Pancreas (tissue), 10 donors: ENCODE results near the gene FBXL12. TPM values are rescaled to one million over a fixed set of nuclear protein-coding genes. Genes with fewer than 3 reads are reported as not detected.
"Not testable (repeated sequence)": the region's sequence is repeated elsewhere in the genome, so short reads cannot be mapped to it uniquely, and the experiment has no call there.

ENCODE experiments used
- ATAC-seq, 4 donors: fragments of 200-7000 bp; cut with Tn5 transposase; one replicate each; pipeline versions ENCODE4 v1.8.0 to v1.9.1; 2020; ENCODE audit warnings: mild to moderate bottlenecking in 4 of 4, moderate library complexity in 4 of 4
- DNase-seq, 6 donors: peaks; one replicate each; pipeline ENCODE4 v3.0.0-alpha.2; 2020
- FAIRE-seq: peaks from 2 replicates; lab custom pipeline; 2012; peaks lifted over from hg19 to GRCh38; lab: Jason Lieb, UNC
- H3K27ac ChIP-seq, 4 donors: fragments of 200-600 bp; sonication (generic); 1 replicate in 3 of 4; 2 replicates in 1 of 4; pipeline versions ENCODE4 v1.5.0 to v1.8.0; 2020
- H3K27me3 ChIP-seq, 4 donors: fragments of 200-600 bp; one replicate each; pipeline ENCODE4 v1.8.0; 2021
- H3K36me3 ChIP-seq, 3 donors: fragments of 200-600 bp; sonication (generic) in 1 of 3; one replicate each; pipeline versions ENCODE4 v1.5.0 to v1.8.0; 2020 to 2021
- H3K4me1 ChIP-seq, 3 donors: fragments of 200-600 bp; one replicate each; pipeline ENCODE4 v1.8.0; 2021
- H3K4me3 ChIP-seq, 4 donors: fragments of 200-600 bp; sonication (generic) in 2 of 4; one replicate each; pipeline versions ENCODE4 v1.5.0 to v1.8.0; 2020 to 2021
- H3K9me3 ChIP-seq, 4 donors: fragments of 200-600 bp; one replicate each; pipeline ENCODE4 v1.8.0; 2021
- WGBS, 2 donors: extraction: QIAGEN DNeasy Blood & Tissue Kit; methylation state at CpG; one replicate each; pipeline ENCODE4 v1.1.7; 2013; 5-methylcytosine and 5-hydroxymethylcytosine counted together
- intact Hi-C, 3 donors: fragments of 100-400 bp; cut with DNase I; formaldehyde crosslinking; loops; one replicate each; pipeline versions ENCODE4 v1.11.1 to v1.14.2; 2022
- polyA plus RNA-seq, 2 donors: library from polyadenylated mRNA; stranded (reverse); fragments of 200-250 nt; gene quantifications; one replicate each; pipeline ENCODE4 v1.2.3, GENCODE V29; 2013
- total RNA-seq, 6 donors: library from RNA; stranded (reverse); fragmentation: NEBNext Ultra II Directional in 4 of 6; extraction: Animal tissue kit (Norgen Biotek cat#: 25700) in 4 of 6; gene quantifications; one replicate each; pipeline versions ENCODE4 v1.2.1 to v1.2.4, GENCODE V29; 2021 to 2023
- TF ChIP-seq, protein P1 (sequence below), 4 donors: fragments of 200-600 bp; sonication (generic) in 3 of 4; IDR thresholded peaks; one replicate each; pipeline versions ENCODE4 v1.5.0 to v1.8.0; 2021; ENCODE audit warnings: antibody characterized with exemption in 4 of 4
- donor health status: healthy with polysubstance abuse.
- donor health status: DM: no; HTN: no; CAD: no; lungs with moderate emphysema.
- donor health status: DM: no; HTN: no; CAD: no.
- donor health status: control.
- donor health status: control.
- donor health status: Bipolar disorder and iron deficiency.
- donor health status: DM: yes; HTN: yes; CAD: no.
- donor health status: DM: no; HTN: no; CAD: no.
- donor health status: DM: no; HTN: no; CAD: no.
- donor health status: DM: yes; HTN: yes; CAD: no.

FBXL12 gene
- total and polyA plus RNA-seq, 8 donors: 6.5 to 20.5 (median 7.5) TPM

DNA sequence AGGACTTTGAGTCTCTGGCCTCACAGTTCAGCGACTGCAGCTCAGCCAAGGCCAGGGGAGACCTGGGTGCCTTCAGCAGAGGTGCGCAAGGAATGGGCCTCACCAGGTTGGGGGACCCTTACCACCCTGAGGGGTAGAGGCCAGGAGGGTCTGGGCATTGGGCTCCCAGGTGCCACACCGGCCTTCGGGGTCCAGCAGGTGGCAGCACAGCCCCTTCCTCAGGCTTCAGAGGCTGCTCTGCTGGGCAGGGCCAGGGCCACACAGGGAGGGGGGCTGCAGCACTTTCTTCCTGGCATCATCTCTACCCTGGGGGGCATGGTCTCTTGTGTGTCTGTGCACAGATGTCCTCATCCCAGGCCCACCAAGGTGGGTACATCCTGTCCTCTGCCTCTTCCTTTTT is 29.2 kb upstream of the FBXL12 start:
- H3K9me3 ChIP-seq: no peaks in the 10 kb centered on the region
- intact Hi-C loops: no loop called here
- TF ChIP-seq, protein P1, sequence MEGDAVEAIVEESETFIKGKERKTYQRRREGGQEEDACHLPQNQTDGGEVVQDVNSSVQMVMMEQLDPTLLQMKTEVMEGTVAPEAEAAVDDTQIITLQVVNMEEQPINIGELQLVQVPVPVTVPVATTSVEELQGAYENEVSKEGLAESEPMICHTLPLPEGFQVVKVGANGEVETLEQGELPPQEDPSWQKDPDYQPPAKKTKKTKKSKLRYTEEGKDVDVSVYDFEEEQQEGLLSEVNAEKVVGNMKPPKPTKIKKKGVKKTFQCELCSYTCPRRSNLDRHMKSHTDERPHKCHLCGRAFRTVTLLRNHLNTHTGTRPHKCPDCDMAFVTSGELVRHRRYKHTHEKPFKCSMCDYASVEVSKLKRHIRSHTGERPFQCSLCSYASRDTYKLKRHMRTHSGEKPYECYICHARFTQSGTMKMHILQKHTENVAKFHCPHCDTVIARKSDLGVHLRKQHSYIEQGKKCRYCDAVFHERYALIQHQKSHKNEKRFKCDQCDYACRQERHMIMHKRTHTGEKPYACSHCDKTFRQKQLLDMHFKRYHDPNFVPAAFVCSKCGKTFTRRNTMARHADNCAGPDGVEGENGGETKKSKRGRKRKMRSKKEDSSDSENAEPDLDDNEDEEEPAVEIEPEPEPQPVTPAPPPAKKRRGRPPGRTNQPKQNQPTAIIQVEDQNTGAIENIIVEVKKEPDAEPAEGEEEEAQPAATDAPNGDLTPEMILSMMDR (IDR thresholded peaks at IDR 0.05): no peak
- DNase-seq (no peak), FAIRE-seq (no peak), ATAC-seq (peak in 3 of 4 donors; percentile 56 to 63 (median 57))
- no peaks in the 10 kb centered on the region for H3K4me1 ChIP-seq
- no peak overlapping the region for H3K4me3 ChIP-seq
- H3K36me3 ChIP-seq: no peaks in the 10 kb centered on the region
- H3K27ac ChIP-seq: no peak overlapping the region
- 76 to 79% methylated on average over 4 of the region's 4 CpGs for WGBS, 2 donors
- no peaks in the 10 kb centered on the region for H3K27me3 ChIP-seq

GRCh38 chr19:9847087-9847671 is 28.3 kb upstream of the FBXL12 start:
- DNase-seq: peak in 1 of 6 donors; percentile 72
- no peak for FAIRE-seq
- Histone ChIP-seq H3K36me3 (peaks cover 0 to 4% (median 0%) of the 10 kb centered on the region in 3 donors), H3K4me1 (no peaks in the 10 kb centered on the region), H3K27me3 (no peaks in the 10 kb centered on the region), H3K4me3 (no peak overlapping the region), H3K27ac (no peak overlapping the region), H3K9me3 (no peaks in the 10 kb centered on the region)
- peak in 3 of 4 donors; percentile 54 to 62 (median 56) for ATAC-seq
- intact Hi-C loops: no loop called here
- WGBS, 2 donors: 69 to 76% methylated on average over 13 of the region's 13 CpGs
- TF ChIP-seq, protein P1 (IDR thresholded peaks at IDR 0.05): no peak

GRCh38 chr19:9843626-9844273 is 24.9 kb upstream of the FBXL12 start:
- ATAC-seq, H3K4me3 ChIP-seq, intact Hi-C loops, FAIRE-seq, H3K9me3 ChIP-seq, H3K27ac ChIP-seq, DNase-seq, H3K4me1 ChIP-seq, H3K27me3 ChIP-seq: not testable (repeated sequence)
- WGBS, 2 donors: 93 to 99% methylated on average over 12 of the region's 12 CpGs
- H3K36me3 ChIP-seq: peaks cover 0 to 16% (median 7%) of the 10 kb centered on the region in 3 donors

- Histone ChIP-seq H3K27me3 (no peaks in the 10 kb centered on the region), H3K4me3 (no peak overlapping the region), H3K4me1 (no peaks in the 10 kb centered on the region), H3K9me3 (no peaks in the 10 kb centered on the region), H3K27ac (no peak overlapping the region), H3K36me3 (peaks cover 0 to 20% (median 7%) of the 10 kb centered on the region in 3 donors)
- peak in 1 of 6 donors; percentile 71 for DNase-seq
- ATAC-seq: no peak
- no peak for FAIRE-seq
- TF ChIP-seq, protein P1 (IDR thresholded peaks at IDR 0.05): no peak
- intact Hi-C loops: no loop called here
- 87 to 90% methylated on average over 9 of the region's 9 CpGs for WGBS, 2 donors
These were observed 24.2 kb upstream of the FBXL12 start for GRCh38 chr19:9842834-9843625.

DNA sequence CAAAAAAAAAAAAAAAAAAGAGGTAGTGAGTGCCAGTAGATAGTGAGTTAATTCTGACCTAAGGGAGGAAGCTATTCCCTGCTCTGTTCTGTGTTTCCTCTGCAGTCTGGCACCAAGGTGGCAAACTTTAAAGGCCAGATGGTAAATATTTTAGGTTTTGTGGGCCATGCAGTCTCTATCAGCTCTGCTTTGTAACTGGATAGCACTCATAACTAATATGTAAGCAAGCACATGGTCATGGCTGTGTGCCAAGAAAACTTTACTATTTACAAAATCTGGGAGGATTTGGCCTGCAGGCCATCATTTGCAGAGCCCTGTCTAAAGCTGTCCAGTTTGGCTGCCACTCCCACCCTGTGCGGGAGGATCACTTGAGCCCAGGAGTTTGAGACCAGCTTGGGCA is 20.5 kb upstream of the FBXL12 start:
- no peak for FAIRE-seq
- intact Hi-C loops: no loop called here
- no peak for DNase-seq
- ATAC-seq: no peak
- TF ChIP-seq, protein P1 (IDR thresholded peaks at IDR 0.05): no peak
- peaks cover 0 to 7% (median 0%) of the 10 kb centered on the region in 3 donors for H3K4me1 ChIP-seq
- H3K36me3 ChIP-seq: peaks cover 0 to 20% (median 7%) of the 10 kb centered on the region in 3 donors
- H3K27me3 ChIP-seq: no peaks in the 10 kb centered on the region
- H3K27ac ChIP-seq: no peak overlapping the region
- no peak overlapping the region for H3K4me3 ChIP-seq
- 58 to 67% methylated on average over 1 of the region's 1 CpG for WGBS, 2 donors
- no peaks in the 10 kb centered on the region for H3K9me3 ChIP-seq
